Stimulated activated CD4-positive, alpha-beta T cell treated with anti-CD3 and anti-CD28 coated beads, TNF-alpha, amount 100 ng/mL, for 24 hours (primary cell): Measurements from ENCODE around the gene PSMD9.
"Not testable (repeated sequence)": the region's sequence is repeated elsewhere in the genome, so short reads cannot be mapped to it uniquely, and the experiment has no call there.

Source experiments
- DNase-seq, 3 experiments: peaks; one replicate each; pipeline ENCODE4 v3.0.0-alpha.2; 2020; ENCODE audit warnings: low read depth in 3 of 3

Gene PSMD9

GRCh38 chr12:121888478-121889273, at the start of gene PSMD9:
Gene PSMD9 (plus strand): TSS chr12:121888790. CDS start chr12:121888857, 67 bp downstream.
- DNase-seq, result peak; percentile 98 to 99 (median 99)

- peak; percentile 99 to 100 (median 100) for DNase-seq
Measured at GRCh38 chr12:121839106-121839992, 49.2 kb upstream of the PSMD9 start.

- DNase-seq, result no peak
Measured at GRCh38 chr12:121839993-121840761, 48.4 kb upstream of the PSMD9 start.

GRCh38 chr12:121843236-121843982, 45.2 kb upstream of the PSMD9 start:
- DNase-seq, result no peak

- DNase-seq, result no peak
Measured at GRCh38 chr12:121845701-121846100, 42.9 kb upstream of the PSMD9 start.

GRCh38 chr12:121849211-121849610, 39.4 kb upstream of the PSMD9 start:
- no peak for DNase-seq

GRCh38 chr12:121849665-121850064, 38.9 kb upstream of the PSMD9 start:
- DNase-seq, result no peak

GRCh38 chr12:121852392-121852791, 36.2 kb upstream of the PSMD9 start:
- not testable (repeated sequence) for DNase-seq

- DNase-seq, result no peak
Measured at GRCh38 chr12:121857322-121858246, 31.0 kb upstream of the PSMD9 start.

- no peak for DNase-seq
Measured at GRCh38 chr12:121858318-121858661, 30.3 kb upstream of the PSMD9 start.

GRCh38 chr12:121858662-121859572, 29.7 kb upstream of the PSMD9 start, which contains the start of gene HPD:
Gene HPD (minus strand): TSS chr12:121858859. CDS start chr12:121858823, 36 bp downstream.
- no peak for DNase-seq

- DNase-seq, result no peak
Measured at GRCh38 chr12:121860257-121860656, 28.3 kb upstream of the PSMD9 start.

- not testable (repeated sequence) for DNase-seq
Measured at GRCh38 chr12:121860699-121861098, 27.9 kb upstream of the PSMD9 start.

- no peak for DNase-seq
Measured at GRCh38 chr12:121861636-121862254, 26.8 kb upstream of the PSMD9 start.

- DNase-seq, result no peak
Measured at GRCh38 chr12:121866331-121866730, 22.3 kb upstream of the PSMD9 start.

GRCh38 chr12:121869229-121869628, 19.4 kb upstream of the PSMD9 start:
- not testable (repeated sequence) for DNase-seq

- DNase-seq, result no peak
Measured at GRCh38 chr12:121871467-121871866, 17.1 kb upstream of the PSMD9 start.

GRCh38 chr12:121872546-121873215, 15.9 kb upstream of the PSMD9 start:
- DNase-seq, result peak in 1 of 3 experiments; percentile 13
